LNCaP clone FGC (cell line): ENCODE data around the gene OR51B4.

ENCODE experiments used
- DNase-seq: peaks from one replicate; pipeline ENCODE4 v3.0.0-alpha.2; 2011; ENCODE audit warnings: low read depth
- H3K4me3 ChIP-seq: 2 replicates; pipeline ENCODE4 v1.5.1; 2011; ENCODE audit warnings: mild to moderate bottlenecking, low read depth, low read length, control low read depth
- CTCF ChIP-seq: IDR thresholded peaks from 2 replicates; pipeline ENCODE4 v1.5.1; 2012; ENCODE audit warnings: mild to moderate bottlenecking; ENCODE audit not compliant: control insufficient read depth, insufficient read depth; ENCODE audit errors: extremely low read depth

The OR51B4 gene

GRCh38 chr11:5272395-5273017, 29.2 kb downstream of the OR51B4 start:
- DNase-seq, result no peak
- TF ChIP-seq CTCF, result no peak
- no peak overlapping the region for H3K4me3 ChIP-seq

DNA sequence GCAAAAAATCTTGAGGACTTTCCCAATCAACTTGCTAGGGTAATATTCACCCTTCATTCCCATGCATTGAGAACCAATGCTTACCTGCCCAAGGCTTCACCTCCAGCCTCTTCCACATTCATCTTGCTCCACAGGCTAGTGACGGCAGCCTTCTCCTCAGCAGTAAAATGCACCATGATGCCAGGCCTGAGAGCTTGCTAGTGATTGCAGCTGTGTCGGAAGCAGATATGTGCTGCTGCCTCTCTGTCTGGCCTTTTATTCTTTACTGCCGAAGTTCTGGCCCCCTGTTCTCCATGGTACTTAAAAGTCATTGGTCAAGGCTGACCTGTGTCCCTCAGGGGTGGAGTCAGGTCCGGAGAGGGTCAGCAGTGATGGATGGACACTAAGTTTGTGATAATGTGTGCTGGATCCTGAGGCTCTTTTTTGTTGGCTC, 32.0 kb downstream of the OR51B4 start, which contains the start of gene HBE1:
HBE1 (minus strand) TSS at position 231 of the 433 bp plus-strand sequence; CDS start at position 176, 55 bp downstream.
- H3K4me3 ChIP-seq, result no peak within 1 kb of the TSS
- no peak for TF ChIP-seq CTCF

DNA sequence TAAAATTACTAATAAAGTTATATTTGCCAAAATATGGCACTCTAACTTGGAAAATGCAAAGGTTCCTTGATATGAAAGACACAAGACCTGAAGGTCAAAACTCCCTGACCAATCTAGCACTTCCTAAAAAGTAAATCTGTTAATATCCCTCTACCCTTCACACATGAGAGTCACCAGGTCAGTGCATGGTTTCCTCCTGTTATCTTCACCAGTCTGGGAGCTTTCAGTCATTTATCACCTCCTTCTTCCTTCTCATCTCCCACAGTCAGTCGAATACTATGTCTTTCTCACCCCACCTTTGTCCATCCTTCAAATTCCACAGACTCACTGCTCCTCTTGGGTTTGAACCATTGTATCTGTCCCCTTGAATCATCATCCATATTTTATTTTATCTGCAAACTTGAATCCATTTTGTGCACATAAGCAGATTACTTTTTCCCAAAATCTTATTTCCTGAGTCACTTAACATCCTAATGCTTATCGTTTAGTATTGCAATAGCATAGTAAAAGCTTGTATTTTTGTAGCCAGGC, 34.6 kb downstream of the OR51B4 start:
- TF ChIP-seq CTCF, result no peak
- no peak overlapping the region for H3K4me3 ChIP-seq
- DNase-seq, result no peak

More for the DNA sequence above, 32.0 kb downstream of the OR51B4 start, which contains the start of gene HBE1:
- DNase-seq, result no peak

- TF ChIP-seq CTCF, result no peak
- H3K4me3 ChIP-seq, result no peak overlapping the region
- no peak for DNase-seq
These were observed 35.1 kb downstream of the OR51B4 start for GRCh38 chr11:5266609-5267008.

DNA sequence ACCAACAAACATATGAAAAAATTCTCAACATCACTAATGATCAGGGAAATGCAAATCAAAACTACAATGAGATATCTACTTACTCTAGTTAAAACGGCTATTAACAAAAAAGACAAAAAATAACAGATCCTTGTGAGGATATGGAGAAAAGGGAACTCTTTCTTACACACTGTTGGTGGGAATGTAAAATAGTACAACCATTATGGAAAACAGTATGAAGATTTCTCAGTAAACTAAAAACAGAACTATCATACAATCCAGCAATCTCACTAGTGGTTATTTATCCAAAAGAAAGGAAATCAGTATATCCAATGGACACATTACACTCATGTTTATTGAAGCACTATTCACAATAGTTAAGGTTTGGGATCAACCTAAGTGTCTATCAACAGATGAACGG, 35.9 kb downstream of the OR51B4 start:
- DNase-seq, result no peak
- H3K4me3 ChIP-seq, result no peak overlapping the region
- TF ChIP-seq CTCF, result no peak

GRCh38 chr11:5258543-5259262, 43.0 kb downstream of the OR51B4 start:
- DNase-seq, result no peak
- no peak overlapping the region for H3K4me3 ChIP-seq
- TF ChIP-seq CTCF, result no peak
